Measurements from ENCODE around the gene LEKR1.
A peak's percentile ranks its signal among the peaks of the same experiment; 100 is the strongest.
"Not testable (repeated sequence)": the region's sequence is repeated elsewhere in the genome, so short reads cannot be mapped to it uniquely, and the experiment has no call there.

The LEKR1 gene

GRCh38 chr3:156910831-156911230 is 84.7 kb downstream of the LEKR1 start:
- DNase-seq: not testable (repeated sequence)

DNA sequence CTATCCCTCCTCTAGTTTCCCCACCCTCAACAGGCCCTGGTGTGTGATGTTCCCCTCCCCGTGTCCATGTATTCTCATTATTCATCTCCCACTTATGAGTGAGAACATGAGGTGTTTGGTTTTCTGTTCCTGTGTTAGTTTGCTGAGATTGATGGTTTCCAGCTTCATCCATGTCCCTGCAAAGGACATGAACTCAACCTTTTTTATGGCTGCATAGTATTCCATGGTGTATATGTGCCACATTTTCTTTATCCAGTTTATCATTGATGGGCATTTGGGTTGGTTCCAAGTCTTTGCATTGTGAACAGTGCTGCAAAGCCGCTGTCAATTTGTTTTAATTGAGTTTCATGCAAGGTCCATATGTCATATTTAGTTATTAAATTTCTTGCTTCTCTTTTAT is 88.1 kb downstream of the LEKR1 start:
- DNase-seq: not testable (repeated sequence)

DNA sequence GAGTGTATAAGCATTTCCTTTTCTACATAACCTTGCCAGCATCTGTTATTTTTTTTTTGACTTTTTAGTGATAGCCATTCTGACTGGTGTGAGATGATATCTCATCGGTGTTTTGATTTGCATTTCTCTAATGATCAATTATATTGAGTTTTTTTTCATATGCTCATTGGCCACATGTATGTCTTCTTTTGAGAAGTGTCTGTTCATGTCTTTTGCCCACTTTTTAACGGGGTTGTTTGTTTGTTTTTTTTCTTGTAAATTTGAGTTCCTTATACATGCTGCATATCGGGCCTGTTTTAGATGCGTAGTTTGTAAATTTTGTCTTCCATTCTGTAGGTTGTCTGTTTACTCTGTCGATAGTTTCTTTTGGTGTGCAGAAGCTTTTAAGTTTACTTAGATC is 89.2 kb downstream of the LEKR1 start:
- DNase-seq: no peak

GRCh38 chr3:156918746-156919145 is 92.6 kb downstream of the LEKR1 start:
- no peak for DNase-seq

GRCh38 chr3:156919818-156920217 is 93.7 kb downstream of the LEKR1 start:
- DNase-seq: no peak

DNA sequence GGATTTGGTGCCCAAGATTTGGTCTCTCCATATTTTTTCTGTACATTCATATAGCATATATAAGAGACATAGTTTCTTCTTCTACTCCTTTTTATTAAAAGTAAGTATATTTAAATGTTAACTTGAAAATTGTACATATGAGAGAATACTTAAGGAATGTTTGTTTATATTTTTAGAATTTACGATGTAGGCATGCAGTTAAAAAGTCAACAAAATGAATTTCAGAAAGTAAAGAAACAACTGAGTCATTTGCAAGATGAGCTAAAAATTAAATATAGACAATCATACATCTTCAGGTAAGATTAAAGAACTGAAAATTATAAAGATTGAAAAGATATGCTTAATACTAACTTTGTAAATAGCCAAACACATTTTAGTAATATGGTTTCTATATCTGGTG is 94.2 kb downstream of the LEKR1 start:
- DNase-seq: no peak

DNA sequence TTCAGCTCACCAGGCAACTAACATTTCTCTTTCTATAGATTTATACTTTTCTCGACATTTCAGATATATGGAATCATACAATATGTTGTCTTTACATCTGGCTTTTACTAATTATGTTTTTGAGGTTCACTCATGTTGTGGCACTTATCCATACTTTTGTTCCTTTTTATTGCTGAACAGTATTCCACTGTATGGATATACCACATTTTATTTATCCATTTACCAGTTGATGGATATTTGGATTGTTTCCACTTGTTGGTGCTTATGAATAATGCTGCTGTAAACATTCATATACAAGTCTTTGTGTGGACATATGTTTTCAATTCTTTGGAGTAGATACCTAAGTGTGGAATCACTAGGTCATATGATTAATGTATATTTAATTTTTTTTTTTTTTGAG is 97.2 kb downstream of the LEKR1 start:
- DNase-seq: no peak

DNA sequence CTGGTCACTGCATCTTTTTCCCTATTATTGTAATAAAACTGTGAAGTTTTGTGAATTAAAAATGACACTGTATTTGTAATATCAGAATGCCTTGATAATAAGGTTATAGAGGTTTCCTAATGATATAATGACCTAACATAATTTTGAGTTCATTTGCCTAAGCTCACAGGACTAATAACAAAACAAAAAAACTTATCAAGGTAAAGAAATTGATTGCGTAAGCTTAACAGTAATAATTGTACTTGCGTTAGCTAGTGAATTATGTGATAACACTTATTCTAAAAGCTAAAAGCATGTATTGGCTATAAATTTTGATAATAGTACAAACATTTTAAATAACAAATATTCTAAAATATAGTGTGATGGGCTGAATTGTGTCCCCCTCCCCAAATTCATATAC is 112.6 kb downstream of the LEKR1 start:
- DNase-seq: no peak

GRCh38 chr3:156939315-156939714 is 113.2 kb downstream of the LEKR1 start:
- no peak for DNase-seq

- no peak for DNase-seq
Observed at GRCh38 chr3:156941311-156941710, 115.2 kb downstream of the LEKR1 start.

- no peak for DNase-seq
Observed at GRCh38 chr3:156948402-156949210, 122.5 kb downstream of the LEKR1 start.

DNA sequence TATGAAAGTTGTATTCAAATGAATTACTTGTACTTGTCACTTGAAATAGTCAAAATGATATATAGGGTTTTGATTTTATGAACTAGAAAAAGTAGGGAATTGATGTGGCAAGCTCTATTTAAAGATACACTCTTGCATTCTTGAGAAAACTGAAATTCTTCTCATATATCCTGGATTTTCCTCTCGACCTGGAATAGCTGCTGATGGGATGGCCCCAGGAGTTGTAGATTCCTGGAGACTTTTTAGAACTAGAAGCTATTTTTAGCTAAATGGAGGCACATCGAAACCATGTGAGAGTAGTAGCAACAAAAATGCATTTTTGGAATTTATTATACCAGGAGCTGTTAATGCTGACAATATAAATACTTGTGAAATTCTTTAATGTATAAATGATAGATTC is 125.9 kb downstream of the LEKR1 start:
- no peak for DNase-seq

DNA sequence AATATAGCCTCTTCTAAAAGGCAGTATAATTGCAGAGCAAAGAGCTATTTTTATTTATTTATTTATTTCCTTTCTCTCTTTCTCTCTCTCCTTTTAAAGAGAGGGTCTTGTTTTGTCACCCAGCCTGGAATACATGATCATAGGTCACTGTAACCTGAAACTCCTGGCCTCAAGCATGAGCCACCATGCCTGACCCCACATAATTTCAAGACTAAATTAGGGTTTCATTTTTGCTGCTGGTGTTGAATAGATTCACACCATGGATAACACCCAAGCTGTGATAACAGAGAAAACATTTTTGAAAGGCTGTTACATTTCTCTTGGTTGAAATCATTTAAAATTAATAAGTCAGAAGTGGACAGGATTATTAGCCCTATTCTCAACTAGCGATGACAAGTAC is 131.6 kb downstream of the LEKR1 start:
- DNase-seq: no peak

GRCh38 chr3:156963096-156963495 is 136.9 kb downstream of the LEKR1 start:
- DNase-seq: no peak

GRCh38 chr3:156964577-156964976 is 138.4 kb downstream of the LEKR1 start:
- DNase-seq: no peak

GRCh38 chr3:156966349-156966748 is 140.2 kb downstream of the LEKR1 start:
- DNase-seq: not testable (repeated sequence)

DNA sequence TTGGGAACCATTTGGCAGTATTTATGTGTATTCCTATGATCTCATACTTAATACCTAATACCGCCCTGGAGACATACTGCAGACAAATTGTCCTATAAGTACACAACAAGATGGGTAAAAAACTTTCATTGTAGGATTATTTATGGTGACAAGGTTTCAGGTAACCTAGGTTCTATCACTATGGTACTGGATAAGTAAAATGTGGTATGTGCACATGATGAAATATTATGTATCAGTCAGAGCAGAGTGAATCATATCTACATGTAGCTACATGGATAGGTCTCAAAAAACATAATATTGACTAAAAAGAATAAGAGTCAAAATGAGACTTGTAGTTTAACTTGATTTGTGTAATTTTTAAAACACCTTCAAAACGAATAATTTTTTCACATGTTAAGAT is 147.8 kb downstream of the LEKR1 start:
- no peak for DNase-seq

DNA sequence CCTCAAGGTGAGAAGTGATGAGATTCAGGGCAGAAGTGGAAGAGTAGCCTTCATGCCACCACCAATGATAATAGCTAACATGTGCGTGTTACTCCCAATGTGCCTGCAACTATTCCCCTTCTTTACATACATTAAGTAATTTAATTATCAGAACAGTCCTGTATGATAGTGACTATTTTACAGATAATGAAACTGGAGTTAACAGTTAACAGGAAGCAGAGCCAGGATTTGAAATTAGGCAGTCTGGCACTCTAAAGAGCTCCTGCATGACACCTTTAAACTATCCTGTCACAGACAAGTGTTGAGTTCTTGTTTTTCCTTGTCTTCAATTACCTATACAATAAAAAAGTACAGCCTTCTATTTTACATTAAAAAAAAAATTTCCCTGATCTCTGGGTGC is 148.8 kb downstream of the LEKR1 start:
- DNase-seq: no peak

DNA sequence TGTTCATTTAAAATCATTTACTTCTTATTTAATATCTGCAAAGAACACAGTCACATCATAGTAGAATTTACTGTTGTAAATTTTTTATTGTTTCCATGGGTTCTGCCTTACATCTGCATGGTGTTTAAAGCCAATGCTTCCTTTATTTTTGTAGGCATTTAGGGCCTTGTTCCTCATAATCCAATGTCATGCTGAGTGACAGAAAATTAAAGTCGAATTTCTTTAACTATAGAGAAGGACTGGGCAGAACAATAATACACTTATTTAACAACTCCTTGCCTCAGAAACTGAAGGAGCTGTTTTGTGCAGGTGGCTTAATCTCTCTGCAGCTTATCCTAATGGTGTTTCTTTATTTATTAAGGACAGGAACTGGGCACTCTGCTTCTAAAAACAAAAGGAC is 149.6 kb downstream of the LEKR1 start:
- no peak for DNase-seq

GRCh38 chr3:156976933-156977332 is 150.8 kb downstream of the LEKR1 start:
- DNase-seq: no peak

- peak; percentile 20 for DNase-seq
Observed at GRCh38 chr3:156978481-156978961, 152.4 kb downstream of the LEKR1 start.

DNA sequence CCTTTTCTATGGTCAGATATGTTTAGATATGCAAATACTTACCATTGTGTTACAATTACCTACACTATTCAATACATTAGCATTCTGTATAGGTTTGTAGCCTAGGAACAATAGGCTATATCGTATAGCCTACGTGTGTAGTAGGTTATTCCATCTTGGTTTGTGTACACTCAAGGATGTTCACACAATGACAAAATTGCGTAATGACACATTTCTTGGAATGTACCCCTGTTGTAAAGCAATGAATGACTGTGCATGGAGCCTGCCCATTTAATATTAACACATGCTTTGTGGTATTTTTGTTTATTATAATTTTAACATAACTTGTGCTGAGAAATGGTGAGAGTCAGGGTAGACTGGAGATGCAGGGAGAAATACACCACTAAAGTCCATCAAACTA is 154.9 kb downstream of the LEKR1 start:
- no peak for DNase-seq

DNA sequence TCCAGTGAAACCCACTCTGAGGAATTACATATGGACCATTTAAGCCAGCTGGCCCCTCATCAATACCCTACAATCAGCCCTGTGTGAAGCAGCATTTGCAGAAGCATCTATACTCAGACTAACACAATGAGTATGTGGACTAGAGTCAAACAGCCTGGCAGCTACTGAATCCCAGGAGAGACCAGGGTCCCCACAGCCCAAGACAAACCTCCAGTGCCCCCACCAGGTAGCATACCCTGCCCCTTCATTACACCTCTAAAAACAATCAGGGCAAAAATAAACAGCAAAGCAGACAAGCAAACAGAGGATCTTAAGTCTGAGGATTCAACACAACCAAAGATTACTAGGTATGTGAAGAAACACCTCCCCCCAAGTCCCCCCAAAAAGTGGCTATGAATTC is 157.4 kb downstream of the LEKR1 start:
- no peak for DNase-seq

- DNase-seq: no peak
Observed at GRCh38 chr3:156985711-156986110, 159.6 kb downstream of the LEKR1 start.

DNA sequence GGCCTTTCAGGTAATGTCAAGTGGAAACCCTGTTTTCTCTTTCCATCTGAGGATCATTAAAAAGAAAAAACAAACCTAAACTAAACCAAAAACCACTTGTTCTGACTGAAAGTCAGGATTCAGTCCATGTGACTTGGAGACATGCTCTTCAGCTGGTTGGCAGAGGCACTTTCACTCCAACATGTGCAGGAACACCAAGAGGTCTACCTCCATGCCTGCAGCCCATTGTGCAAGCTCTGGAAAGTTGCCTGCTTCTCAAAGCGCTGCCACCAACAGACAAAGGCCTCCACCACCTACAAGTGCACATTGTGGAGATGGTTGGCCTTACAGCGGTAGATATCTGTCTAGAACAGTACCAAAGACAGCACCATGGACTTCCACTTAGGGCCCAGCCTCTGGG is 161.8 kb downstream of the LEKR1 start:
- DNase-seq: no peak

All from CD4-positive, alpha-beta T cell treated with Interleukin-17A for 1 hour (primary cell).